Measurements from ENCODE around the gene RBFA. TPM values are rescaled to one million over a fixed set of nuclear protein-coding genes. Genes with fewer than 3 reads are reported as not detected.

RBFA gene, protein sequence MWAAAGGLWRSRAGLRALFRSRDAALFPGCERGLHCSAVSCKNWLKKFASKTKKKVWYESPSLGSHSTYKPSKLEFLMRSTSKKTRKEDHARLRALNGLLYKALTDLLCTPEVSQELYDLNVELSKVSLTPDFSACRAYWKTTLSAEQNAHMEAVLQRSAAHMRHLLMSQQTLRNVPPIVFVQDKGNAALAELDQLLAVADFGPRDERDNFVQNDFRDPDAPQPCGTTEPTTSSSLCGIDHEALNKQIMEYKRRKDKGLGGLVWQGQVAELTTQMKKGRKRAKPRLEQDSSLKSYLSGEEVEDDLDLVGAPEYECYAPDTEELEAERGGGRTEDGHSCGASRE
- total RNA-seq (10 to 100 TPM; 18.1 to 22.8 TPM), polyA plus RNA-seq (10 to 100 TPM; 22.2 to 32.6 TPM)
- long read RNA-seq, donor 1, transcript RBFA-202 (7 exons, 1,407 nt) = major isoform, 65 of 74 reads
- long read RNA-seq, donor 1, partial matches to known transcripts = 0 of 74 reads
- long read RNA-seq, donor 1, other reads (novel, unspliced or antisense) = 4 of 74 reads
- long read RNA-seq, donor 2, transcript RBFA-202 (7 exons, 1,407 nt) = major isoform, 9 of 15 reads
- long read RNA-seq, donor 2, partial matches to known transcripts = 0 of 15 reads
- long read RNA-seq, donor 2, other reads (novel, unspliced or antisense) = 4 of 15 reads

DNA sequence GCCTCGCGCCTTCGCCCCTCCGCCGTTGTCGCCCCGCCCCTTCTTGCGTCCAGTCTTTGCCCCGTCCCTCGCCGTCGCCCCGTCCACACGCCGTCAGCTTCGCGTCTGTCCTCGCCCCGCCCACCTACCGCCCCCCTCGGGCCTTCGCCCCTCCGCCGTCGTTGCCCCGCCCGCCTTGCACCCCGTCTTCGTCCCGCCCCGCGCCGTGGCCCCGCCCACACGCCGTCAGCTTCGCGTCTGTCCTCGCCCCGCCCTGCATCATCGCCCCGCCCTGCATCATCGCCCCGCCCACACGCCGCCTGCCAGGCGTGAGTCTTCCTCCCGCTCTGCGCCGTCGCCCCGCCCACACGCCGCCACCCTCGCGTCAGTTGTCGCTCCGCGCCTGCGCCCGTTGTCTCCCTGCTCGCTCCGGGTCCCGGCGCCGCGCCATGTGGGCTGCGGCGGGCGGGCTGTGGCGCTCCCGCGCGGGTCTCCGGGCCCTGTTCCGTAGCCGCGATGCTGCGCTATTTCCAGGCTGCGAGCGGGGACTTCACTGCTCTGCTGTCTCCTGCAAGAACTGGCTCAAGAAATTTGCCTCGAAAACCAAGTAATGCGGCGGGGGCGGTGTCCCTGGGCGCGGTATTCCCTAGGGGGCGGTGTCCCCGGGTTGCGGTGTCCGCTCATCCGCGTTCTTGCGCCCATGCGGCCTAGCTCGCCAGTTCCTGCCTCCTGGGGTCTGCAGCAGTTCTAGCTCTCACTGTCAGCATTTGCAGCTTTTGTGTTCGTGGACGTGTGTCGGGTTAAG lies at the start of gene RBFA:
TSS of gene RBFA (plus strand) at position 367 of the 784 bp plus-strand sequence. CDS start at position 429, 62 bp downstream.
- intact Hi-C loops (cut with DNase I) = loop anchor here (1.0 to 10.0 kb wide), 7 partner anchors 24 to 642 kb away; partner anchors contain the start of genes TXNL4A (in 2 of the 2), CTDP1 (in 1 of the 2) and SLC66A2 (in 1 of the 2)
- peak; percentile 98 for ATAC-seq (ENCODE audit: low FRiP score)
- H3K36me3 ChIP-seq (ENCODE audit: control insufficient read depth in 1 of 2, insufficient read depth in 2 of 2, low read length in 1 of 2) = no peaks in the 10 kb centered on the region

DNA sequence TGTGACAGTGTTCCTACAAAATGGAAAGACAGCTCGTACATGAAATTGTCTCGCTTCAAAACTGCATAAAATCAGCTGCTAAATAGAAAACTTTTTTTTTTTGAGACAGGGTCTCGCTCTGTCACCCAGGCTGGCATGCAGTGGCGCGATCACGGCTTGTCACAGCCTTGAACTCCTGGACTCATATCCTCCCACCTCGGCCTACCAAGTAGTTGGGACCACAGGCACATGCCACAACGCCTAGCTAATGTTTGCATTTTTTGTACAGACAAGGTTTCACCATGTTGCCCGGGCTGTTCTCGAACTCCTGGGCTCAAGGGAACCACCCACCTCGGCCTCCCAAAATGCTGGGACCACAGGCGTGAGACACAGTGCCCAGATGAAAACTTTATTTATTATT lies 49.1 kb upstream of the RBFA start:
- Histone ChIP-seq H3K4me1 (ENCODE audit: control insufficient read depth in 1 of 2, insufficient read depth in 2 of 2, low read length in 2 of 2) (no peaks in the 10 kb centered on the region), H3K36me3 (ENCODE audit: control insufficient read depth in 1 of 2, insufficient read depth in 2 of 2, low read length in 1 of 2) (no peaks in the 10 kb centered on the region), H3K4me3 (ENCODE audit: low read length in 2 of 2) (no peak overlapping the region), H3K9me3 (ENCODE audit: control insufficient read depth, low read length) (no peaks in the 10 kb centered on the region), H3K27ac (ENCODE audit: low read depth in 1 of 2, low read length in 2 of 2) (no peak overlapping the region), H3K27me3 (ENCODE audit: control insufficient read depth in 1 of 2, insufficient read depth in 2 of 2, low read length in 1 of 2) (no peaks in the 10 kb centered on the region)
- DNase-seq (no peak), ATAC-seq (ENCODE audit: low FRiP score) (no peak)
- WGBS, 2 donors = 85 to 86% methylated on average over 12 of the region's 12 CpGs
- intact Hi-C loops (cut with DNase I) = loop anchor here (5.0 to 10.0 kb wide), 4 partner anchors 33 to 122 kb away; partner anchors contain the start of genes ADNP2 (in 2 of the 2), RBFA (in 1 of the 2) and SLC66A2 (in 1 of the 2)

More for the DNA sequence above, at the start of gene RBFA:
- Histone ChIP-seq H3K27ac (ENCODE audit: low read depth in 1 of 2, low read length in 2 of 2) (peak within 1 kb of the TSS in 1 of 2 donors; percentile 34), H3K27me3 (ENCODE audit: control insufficient read depth in 1 of 2, insufficient read depth in 2 of 2, low read length in 1 of 2) (no peaks in the 10 kb centered on the region), H3K4me3 (ENCODE audit: low read length in 2 of 2) (peak within 1 kb of the TSS; percentile 83 to 94), H3K9me3 (ENCODE audit: control insufficient read depth, low read length) (no peaks in the 10 kb centered on the region), H3K4me1 (ENCODE audit: control insufficient read depth in 1 of 2, insufficient read depth in 2 of 2, low read length in 2 of 2) (no peaks in the 10 kb centered on the region)
- 0 to 1% methylated on average over 98 to 99 of the region's 99 CpGs for WGBS, 2 donors
- peak; percentile 100 for DNase-seq

DNA sequence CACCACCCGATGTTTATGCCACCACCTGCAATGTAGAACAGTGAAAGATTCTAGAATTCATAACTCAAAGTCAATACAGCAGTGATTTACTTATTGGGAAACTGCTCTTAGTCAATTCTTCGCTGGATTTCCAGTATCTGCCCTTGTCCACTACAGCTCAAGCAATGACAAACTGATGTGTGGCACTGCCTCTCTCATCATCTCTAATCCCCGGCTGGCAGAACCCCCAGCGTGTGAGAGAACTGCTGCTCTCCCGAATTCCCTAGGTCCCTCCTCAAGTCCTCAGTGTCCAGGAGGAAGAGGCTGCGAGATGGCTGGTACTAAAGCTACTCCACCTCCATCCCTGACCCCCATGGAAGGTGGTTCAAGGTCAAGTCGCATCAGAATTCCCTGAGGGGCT lies 47.5 kb upstream of the RBFA start:
- Histone ChIP-seq H3K4me3 (ENCODE audit: low read length in 2 of 2) (no peak overlapping the region), H3K9me3 (ENCODE audit: control insufficient read depth, low read length) (no peaks in the 10 kb centered on the region), H3K36me3 (ENCODE audit: control insufficient read depth in 1 of 2, insufficient read depth in 2 of 2, low read length in 1 of 2) (no peaks in the 10 kb centered on the region), H3K27ac (ENCODE audit: low read depth in 1 of 2, low read length in 2 of 2) (no peak overlapping the region), H3K4me1 (ENCODE audit: control insufficient read depth in 1 of 2, insufficient read depth in 2 of 2, low read length in 2 of 2) (no peaks in the 10 kb centered on the region), H3K27me3 (ENCODE audit: control insufficient read depth in 1 of 2, insufficient read depth in 2 of 2, low read length in 1 of 2) (no peaks in the 10 kb centered on the region)
- 39 to 47% methylated on average over 7 of the region's 7 CpGs for WGBS, 2 donors
- intact Hi-C loops (cut with DNase I) = loop anchor here (5.0 to 10.0 kb wide), 4 partner anchors 34 to 121 kb away; partner anchors contain the start of genes ADNP2 (in 2 of the 2), RBFA (in 1 of the 2) and SLC66A2 (in 1 of the 2)
- ATAC-seq (ENCODE audit: low FRiP score) (no peak), DNase-seq (no peak)

DNA sequence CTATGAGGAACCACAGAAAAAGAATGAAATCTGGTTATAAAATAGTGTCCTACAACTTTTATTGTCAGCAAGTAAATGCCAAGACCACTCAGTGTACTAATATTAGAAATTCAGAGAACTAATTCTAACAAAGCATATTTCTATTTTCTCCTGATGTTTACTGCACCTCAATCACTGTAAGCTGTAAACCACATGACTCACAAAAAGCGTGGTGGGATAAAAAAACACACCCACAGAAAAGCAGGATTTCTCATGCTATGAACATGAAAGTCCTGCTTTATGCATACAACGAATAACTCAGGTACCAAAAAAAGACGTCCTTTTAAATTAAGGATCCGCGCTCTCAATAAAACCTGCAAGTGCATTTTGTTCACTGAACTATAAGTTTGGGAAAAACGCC lies 46.7 kb upstream of the RBFA start:
- no peaks in the 10 kb centered on the region for H3K9me3 ChIP-seq (ENCODE audit: control insufficient read depth, low read length)
- DNase-seq (no peak), ATAC-seq (ENCODE audit: low FRiP score) (no peak)
- no peaks in the 10 kb centered on the region for H3K4me1 ChIP-seq (ENCODE audit: control insufficient read depth in 1 of 2, insufficient read depth in 2 of 2, low read length in 2 of 2)
- no peak overlapping the region for H3K27ac ChIP-seq (ENCODE audit: low read depth in 1 of 2, low read length in 2 of 2)
- H3K4me3 ChIP-seq (ENCODE audit: low read length in 2 of 2) = peak overlapping the region; percentile 61 to 69
- WGBS, 2 donors = 0% methylated on average over 6 of the region's 6 CpGs
- intact Hi-C loops (cut with DNase I) = loop anchor here (5.0 to 10.0 kb wide), 4 partner anchors 35 to 120 kb away; partner anchors contain the start of genes ADNP2 (in 2 of the 2), RBFA (in 1 of the 2) and SLC66A2 (in 1 of the 2)
- H3K27me3 ChIP-seq (ENCODE audit: control insufficient read depth in 1 of 2, insufficient read depth in 2 of 2, low read length in 1 of 2) = no peaks in the 10 kb centered on the region
- no peaks in the 10 kb centered on the region for H3K36me3 ChIP-seq (ENCODE audit: control insufficient read depth in 1 of 2, insufficient read depth in 2 of 2, low read length in 1 of 2)

DNA sequence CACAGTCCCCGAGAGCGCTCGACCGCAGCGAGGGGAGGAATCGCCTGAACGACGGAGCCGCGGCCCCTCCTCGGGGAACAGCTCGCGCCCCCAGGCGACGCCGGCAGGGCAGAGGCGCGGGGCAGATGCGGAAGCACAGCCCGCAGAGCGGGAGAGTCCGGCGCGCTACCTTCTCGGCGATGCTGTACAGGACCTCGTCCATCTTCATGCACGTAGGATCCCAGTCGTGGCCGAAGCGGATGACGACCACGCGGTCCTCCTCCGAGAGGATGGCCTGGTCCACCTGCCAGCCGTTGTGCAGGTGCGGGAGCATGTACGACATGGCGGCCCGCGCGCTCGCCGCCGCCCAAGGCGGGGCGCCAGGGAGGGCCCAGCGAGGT lies 46.2 kb upstream of the RBFA start:
- H3K27me3 ChIP-seq (ENCODE audit: control insufficient read depth in 1 of 2, insufficient read depth in 2 of 2, low read length in 1 of 2) = no peaks in the 10 kb centered on the region
- no peaks in the 10 kb centered on the region for H3K36me3 ChIP-seq (ENCODE audit: control insufficient read depth in 1 of 2, insufficient read depth in 2 of 2, low read length in 1 of 2)
- 0 to 1% methylated on average over 48 of the region's 48 CpGs for WGBS, 2 donors
- no peaks in the 10 kb centered on the region for H3K4me1 ChIP-seq (ENCODE audit: control insufficient read depth in 1 of 2, insufficient read depth in 2 of 2, low read length in 2 of 2)
- peak; percentile 77 to 85 for DNase-seq
- H3K27ac ChIP-seq (ENCODE audit: low read depth in 1 of 2, low read length in 2 of 2) = peak overlapping the region; percentile 46 to 60
- H3K9me3 ChIP-seq (ENCODE audit: control insufficient read depth, low read length) = no peaks in the 10 kb centered on the region
- intact Hi-C loops (cut with DNase I) = loop anchor here (1.0 to 10.0 kb wide), 6 partner anchors 23 to 119 kb away; partner anchors contain the start of genes ADNP2 (in 2 of the 2), RBFA (in 2 of the 2) and SLC66A2 (in 1 of the 2)
- peak; percentile 82 for ATAC-seq (ENCODE audit: low FRiP score)
- peak overlapping the region; percentile 61 to 69 for H3K4me3 ChIP-seq (ENCODE audit: low read length in 2 of 2)

DNA sequence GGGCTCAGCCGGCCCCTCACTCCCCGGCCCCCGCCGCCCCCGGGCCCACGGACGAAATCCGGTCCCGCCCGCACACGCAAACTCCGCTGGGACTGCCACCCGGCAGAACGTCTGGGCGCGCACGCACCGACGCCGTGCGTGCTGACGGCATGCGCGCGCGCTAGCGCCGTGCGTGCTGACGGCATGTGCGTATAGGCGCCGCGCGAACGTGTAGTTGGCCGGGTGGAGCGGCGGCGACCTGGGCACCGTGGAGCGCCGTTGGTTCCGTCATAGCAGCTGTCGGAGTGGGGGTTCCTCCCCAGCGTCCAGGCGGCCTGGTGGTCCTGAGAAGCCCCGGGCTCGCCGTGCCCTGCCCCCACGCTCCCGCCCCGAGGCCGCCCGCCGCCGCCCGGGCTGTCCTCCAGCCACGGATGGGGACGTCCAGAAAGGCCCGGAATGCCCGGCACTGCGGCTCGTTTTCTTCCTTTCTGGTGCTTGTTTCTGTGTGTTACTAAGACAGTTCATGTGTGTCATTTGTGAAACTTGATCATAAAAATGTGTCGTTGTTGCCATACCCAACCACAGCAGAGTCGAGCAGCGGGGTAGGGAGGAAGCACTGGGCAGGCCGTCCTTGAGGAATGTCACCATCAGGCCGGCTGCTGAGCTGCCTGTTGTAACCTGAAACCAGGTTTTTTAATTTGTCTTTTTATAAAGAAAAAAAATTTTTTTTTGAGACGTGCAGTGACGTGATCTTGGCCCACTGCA lies 45.6 kb upstream of the RBFA start, which contains the start of gene TXNL4A:
TSS of gene TXNL4A (minus strand) at position 113 of the 744 bp plus-strand sequence. CDS start 171 bp downstream, outside the sequence.
- peak within 1 kb of the TSS; percentile 61 to 69 for H3K4me3 ChIP-seq (ENCODE audit: low read length in 2 of 2)
- no peaks in the 10 kb centered on the region for H3K36me3 ChIP-seq (ENCODE audit: control insufficient read depth in 1 of 2, insufficient read depth in 2 of 2, low read length in 1 of 2)
- H3K27me3 ChIP-seq (ENCODE audit: control insufficient read depth in 1 of 2, insufficient read depth in 2 of 2, low read length in 1 of 2) = no peaks in the 10 kb centered on the region
- no peaks in the 10 kb centered on the region for H3K4me1 ChIP-seq (ENCODE audit: control insufficient read depth in 1 of 2, insufficient read depth in 2 of 2, low read length in 2 of 2)
- DNase-seq (peak; percentile 93 to 94), ATAC-seq (ENCODE audit: low FRiP score) (peak; percentile 98)
- H3K27ac ChIP-seq (ENCODE audit: low read depth in 1 of 2, low read length in 2 of 2) = peak within 1 kb of the TSS; percentile 46 to 87
- no peaks in the 10 kb centered on the region for H3K9me3 ChIP-seq (ENCODE audit: control insufficient read depth, low read length)
- WGBS, 2 donors = 0 to 1% methylated on average over 67 to 71 of the region's 71 CpGs
- intact Hi-C loops (cut with DNase I) = loop anchor here (1.0 to 10.0 kb wide), 6 partner anchors 22 to 119 kb away; partner anchors contain the start of genes ADNP2 (in 2 of the 2), RBFA (in 2 of the 2) and SLC66A2 (in 1 of the 2)

DNA sequence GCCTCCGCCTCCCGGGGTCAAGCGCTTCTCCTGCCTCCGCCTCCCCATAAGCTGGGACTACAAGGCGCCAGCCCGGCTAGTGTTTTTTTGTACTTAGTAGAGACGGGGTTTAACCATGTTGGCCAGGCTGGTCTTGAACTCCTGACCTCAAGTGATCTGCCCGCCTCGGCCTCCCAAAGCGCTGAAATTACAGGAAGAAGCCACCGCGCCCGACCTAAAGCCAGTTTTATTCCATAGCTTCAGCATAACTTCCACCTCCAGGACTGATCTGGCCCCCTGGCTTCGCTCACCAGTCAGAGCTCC lies 45.1 kb upstream of the RBFA start:
- H3K36me3 ChIP-seq (ENCODE audit: control insufficient read depth in 1 of 2, insufficient read depth in 2 of 2, low read length in 1 of 2) = no peaks in the 10 kb centered on the region
- DNase-seq (peak in 1 of 2 donors; percentile 65), ATAC-seq (ENCODE audit: low FRiP score) (no peak)
- H3K4me3 ChIP-seq (ENCODE audit: low read length in 2 of 2) = peak overlapping the region; percentile 60 to 61
- 43 to 56% methylated on average over 14 of the region's 14 CpGs for WGBS, 2 donors
- no peaks in the 10 kb centered on the region for H3K9me3 ChIP-seq (ENCODE audit: control insufficient read depth, low read length)
- intact Hi-C loops (cut with DNase I) = loop anchor here (2.0 to 10.0 kb wide), 5 partner anchors 22 to 118 kb away; partner anchors contain the start of genes ADNP2 (in 2 of the 2), RBFA (in 1 of the 2) and SLC66A2 (in 1 of the 2)
- no peaks in the 10 kb centered on the region for H3K4me1 ChIP-seq (ENCODE audit: control insufficient read depth in 1 of 2, insufficient read depth in 2 of 2, low read length in 2 of 2)
- H3K27ac ChIP-seq (ENCODE audit: low read depth in 1 of 2, low read length in 2 of 2) = peak overlapping the region in 1 of 2 donors; percentile 16
- H3K27me3 ChIP-seq (ENCODE audit: control insufficient read depth in 1 of 2, insufficient read depth in 2 of 2, low read length in 1 of 2) = no peaks in the 10 kb centered on the region
